GM18508 (cell line): ENCODE results near the gene LSG1.

Experiments
- ATAC-seq: cut with Tn5 transposase; IDR thresholded peaks from one replicate; pipeline ENCODE4 v1.9.1; 2021; ENCODE audit warnings: moderate number of reproducible peaks; ENCODE audit not compliant: insufficient read depth, unreplicated experiment

Gene LSG1

DNA sequence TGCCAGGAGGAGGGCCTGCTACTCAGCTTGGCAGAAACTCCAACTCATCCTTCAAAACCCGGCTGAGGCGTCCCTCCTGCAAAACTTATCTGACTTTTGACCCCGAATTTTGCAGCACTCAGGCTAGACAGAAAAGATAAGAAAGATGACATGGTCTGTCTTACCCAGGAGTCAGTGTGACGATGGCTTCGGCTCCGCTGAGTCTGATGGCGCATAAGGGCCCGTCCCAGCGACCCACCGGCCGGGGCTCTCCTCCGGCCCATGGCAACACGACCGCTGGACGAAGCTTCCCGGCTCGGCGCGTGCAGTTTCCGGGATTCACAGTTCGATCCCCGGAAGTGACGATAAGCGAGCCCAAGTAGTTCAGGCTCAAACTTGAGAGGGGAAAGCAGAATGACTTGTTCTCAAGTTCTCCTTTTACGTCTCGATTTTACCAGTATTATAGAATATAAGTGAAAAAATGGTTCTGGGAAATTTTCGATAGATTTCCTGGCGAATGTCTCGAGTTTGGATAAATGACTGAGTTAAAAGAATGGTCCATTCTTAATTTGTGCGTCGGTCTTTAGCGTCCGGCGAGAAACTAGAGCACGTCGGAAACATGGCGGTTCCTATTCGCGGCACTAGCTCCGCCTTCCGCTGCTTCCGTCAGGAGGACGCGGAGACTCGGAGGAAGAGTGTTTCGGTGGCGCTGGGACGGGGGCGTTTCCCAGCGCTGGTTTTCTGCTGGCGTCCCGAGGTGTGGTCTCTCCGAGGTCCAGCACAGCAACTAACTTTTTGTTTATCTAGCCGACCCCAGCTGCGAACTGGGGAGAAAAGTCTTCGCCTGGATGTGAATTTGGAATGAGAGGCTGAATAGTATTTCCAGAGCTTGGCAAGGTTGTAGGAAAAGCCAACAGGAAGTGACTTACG lies at the start of gene LSG1:
Gene LSG1 (minus strand): TSS at position 292 of the 909 bp plus-strand sequence. CDS start 29 bp downstream, at position 263.
- ATAC-seq: peak; percentile 68

DNA sequence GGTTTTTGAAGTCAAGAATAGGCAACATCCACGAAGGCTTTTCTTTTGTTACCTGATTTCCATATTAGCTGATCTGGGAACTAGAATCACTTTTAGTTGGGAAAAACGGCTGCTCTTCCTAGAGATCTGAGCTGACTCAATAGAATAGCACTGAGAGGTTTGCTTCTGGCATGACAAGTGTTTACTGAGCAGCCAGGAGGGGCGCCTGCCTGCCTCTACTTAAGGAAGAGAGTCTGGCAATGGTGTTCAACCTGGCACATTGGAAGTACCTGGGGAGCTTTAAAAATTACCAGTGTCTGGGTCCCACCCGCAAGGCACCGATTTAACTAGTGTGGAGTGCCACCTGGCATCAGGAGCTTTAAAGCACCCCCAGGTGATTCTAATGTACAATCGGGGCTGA lies 48.1 kb upstream of the LSG1 start:
- ATAC-seq: no peak

DNA sequence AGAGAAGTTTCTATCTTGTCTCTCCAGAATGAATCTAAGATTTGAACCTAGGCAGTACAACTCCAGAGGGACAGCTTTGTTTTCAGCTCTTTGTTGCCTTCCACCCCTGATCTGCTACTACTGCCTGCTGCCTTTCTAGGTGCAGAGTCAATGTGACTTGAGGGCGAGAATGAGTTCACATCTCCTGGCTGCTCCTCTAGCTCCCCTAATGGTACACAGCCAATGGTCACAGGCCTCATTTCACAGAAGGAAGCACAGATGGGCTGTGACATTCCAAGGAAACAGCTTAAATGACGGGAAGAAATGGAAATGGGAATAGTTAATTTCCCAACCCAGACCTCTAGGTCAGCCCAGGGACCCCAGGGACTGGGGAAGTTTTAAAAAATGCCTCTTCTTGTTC lies 46.1 kb upstream of the LSG1 start:
- no peak for ATAC-seq

DNA sequence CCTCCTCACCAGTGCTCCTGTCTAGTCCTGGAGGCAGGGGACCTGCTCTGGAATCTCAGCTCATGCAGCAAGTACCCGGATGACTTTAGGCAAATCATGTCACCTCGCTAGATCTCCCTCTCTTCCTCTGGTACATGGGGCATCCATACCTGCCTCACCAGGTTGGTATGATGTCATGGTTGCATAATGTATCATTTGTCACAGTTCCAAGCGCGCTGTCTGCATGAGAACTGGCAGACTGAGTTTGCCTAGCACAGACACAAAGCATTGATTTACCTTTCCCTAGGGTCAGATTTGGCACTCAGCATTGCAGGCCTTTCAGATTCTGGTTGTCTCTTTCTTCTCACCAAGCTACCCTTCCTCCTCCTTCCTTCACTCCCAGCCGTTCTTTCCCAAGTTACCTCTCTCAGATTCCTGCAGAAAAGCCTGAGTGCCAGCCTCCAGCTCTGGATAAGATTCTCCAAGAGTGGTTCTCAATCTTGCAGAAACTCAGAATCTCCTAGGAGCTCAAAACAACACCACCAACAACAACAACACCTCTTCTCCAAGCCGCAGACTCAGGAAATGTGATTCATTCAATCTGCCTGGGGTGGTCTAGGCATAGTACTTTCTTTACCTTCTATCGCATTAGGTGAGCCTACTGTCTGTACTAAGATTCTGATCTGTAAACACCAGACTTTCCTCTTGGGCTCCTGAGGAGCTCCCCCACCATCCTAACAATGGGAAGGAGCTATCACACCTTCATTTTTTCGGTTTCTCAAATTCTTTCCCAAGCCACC lies 43.2 kb upstream of the LSG1 start:
- ATAC-seq: no peak

DNA sequence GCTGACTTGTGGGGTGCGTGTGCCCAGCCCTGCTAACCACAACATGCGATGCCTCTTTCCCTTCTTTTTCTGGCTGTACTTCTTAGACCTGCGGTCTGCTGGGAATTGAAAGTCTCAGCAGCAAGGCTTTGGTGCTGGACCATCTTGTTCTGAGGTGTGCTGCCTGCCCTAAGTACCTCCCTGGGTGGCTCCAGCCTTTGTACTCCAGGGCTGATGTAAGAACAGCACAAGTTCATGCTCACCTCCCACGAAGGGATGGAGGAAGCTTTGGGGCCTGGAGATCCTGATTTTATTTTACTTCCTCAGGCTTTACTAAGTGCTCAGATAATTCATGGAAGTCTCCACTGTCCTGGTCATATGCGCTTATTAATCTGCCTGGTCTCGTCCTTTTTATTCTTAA lies 42.6 kb upstream of the LSG1 start:
- ATAC-seq: no peak

DNA sequence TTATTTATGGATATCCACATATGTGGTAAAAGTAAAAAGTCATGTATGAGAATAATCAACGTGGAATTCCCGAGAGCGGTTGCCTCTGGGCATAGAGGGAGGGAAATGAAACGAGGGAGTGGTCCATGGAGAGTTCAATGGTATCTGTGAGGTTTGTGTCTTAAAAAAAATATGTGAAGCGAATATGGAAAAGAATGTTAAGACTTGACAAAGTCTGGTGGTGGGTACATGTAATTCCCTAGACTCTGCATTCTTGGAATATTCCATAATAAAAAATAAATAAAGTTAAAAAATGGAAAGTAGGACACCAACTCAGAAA lies 42.1 kb upstream of the LSG1 start:
- no peak for ATAC-seq

DNA sequence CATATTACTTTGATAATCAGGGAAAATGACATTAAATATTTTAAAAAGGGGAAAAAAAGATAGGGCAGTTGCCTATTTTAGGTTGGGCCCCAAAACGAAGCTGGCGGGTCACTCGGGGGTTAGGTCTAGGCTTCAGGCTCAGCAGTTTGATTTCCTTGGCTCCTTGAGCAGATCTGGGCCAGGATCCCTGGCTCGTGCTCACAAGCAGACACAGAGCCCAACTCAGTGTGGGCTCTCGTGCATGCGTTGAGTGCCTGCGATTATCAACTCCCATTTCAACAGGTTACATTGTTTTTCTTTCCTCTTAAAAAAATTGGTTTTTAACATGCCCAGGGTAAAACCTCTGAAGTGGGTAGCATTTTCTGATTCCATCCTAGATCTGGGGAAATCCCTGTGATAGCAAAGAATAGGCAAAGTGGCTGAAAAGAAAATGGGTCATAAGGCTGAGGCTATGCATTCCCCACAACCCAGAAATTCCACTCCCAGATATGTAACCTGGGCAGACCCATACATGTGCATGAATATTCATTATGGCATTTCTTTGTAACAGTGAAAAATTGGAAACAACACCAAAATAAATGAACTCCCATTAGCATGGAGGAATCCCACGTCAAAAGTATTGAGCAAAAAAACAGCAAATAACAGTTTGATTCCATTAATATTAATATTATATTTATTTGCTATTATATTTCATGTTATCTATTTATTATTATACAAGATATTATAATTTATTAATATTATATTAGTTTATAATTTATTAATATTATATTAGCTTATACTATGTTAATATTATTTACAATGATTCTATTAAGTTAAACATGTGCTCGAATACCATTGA lies 41.5 kb upstream of the LSG1 start:
- ATAC-seq: no peak

DNA sequence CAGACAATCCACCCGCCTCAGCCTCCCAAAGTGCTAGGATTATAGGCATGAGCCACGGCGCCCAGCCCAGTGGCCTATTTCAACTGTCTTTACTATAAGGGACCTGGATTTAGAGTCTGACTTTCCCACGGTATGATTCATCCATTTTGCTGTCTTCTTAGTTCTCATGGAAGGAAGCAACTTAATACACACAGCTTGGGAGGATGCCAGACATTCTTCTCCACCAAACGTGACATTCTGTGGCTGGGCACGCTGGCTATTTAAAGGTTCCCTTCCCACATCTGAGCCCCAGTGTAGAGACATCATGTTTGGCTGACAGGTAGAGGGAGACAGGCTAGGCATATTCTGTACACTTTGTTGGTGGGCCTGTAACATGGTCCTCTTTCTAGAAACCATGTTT lies 39.9 kb upstream of the LSG1 start:
- no peak for ATAC-seq

DNA sequence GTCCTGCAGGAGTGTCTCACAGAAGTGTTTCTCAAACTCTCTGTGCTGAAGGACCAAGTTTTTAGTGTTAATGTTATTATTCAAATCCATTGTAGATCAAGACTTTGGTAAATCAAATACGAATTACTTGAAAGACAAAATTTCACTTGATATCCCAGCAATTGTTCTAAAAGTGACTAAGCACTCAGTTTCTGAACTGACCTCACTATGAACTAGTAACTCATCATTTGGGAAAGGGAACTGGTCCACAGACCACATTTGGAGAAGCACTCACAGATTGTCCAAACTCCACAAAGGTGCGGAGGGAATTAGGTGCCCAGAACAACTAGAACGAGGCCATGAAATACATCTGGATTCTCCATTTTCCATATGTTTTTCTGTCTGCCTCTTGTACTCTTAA lies 39.3 kb upstream of the LSG1 start:
- ATAC-seq: no peak

DNA sequence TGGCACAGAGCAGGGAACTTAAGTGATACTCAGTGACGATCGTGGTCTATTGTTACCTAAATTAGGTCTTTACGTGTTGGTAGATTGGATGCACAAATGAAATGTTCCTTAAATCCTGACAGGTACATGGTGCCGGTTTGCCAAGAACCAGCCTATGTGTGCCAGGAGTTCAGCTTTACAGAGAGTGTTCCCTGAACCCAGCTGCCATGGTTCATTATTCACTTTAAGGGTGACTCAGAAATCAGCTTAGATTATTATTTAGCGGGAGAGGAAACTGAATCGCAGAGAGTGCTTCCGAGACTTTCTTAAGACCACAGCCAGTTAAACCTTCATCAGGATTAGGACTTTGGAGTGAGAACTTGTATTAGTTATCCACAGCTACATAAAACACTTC lies 35.2 kb upstream of the LSG1 start:
- ATAC-seq: no peak

DNA sequence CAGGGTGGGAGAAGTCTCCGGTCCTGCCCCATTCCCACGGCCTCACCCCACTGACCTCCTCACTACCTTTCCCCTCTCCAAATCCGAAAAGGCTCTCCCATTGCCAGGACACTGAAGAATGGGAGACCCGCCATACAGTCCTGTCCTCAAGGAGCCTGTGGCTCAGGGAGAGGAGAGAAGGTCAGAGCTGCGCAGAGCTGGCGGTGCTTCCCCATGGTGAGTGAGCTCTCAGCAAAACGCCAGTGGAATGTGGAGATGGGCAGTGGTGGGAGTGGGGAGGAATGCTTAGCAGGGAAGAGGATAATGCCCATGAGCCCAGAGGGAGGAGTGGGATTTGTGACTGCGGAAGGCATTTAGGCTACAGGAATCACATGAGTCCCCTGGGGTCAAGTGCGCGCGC lies 33.8 kb upstream of the LSG1 start:
- ATAC-seq: no peak

DNA sequence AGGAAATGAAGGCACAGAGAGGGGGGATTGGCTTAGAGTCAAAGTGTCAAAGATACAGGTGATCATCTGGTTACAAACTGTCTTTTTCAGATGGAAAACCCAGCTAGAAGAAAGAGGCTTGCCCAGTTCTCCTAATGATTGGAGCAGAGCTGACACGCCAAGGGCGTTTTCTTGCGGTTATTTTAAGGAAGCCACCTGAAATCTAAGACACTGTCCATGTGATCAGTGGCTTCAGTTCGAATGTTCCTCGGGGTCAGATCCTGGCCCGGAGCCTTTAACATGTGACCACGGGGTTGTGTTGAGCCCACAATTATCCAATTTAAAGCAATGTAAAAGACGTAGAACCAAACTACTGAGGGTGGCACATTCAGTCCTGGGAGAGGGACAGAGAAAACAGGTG lies 33.2 kb upstream of the LSG1 start:
- no peak for ATAC-seq

DNA sequence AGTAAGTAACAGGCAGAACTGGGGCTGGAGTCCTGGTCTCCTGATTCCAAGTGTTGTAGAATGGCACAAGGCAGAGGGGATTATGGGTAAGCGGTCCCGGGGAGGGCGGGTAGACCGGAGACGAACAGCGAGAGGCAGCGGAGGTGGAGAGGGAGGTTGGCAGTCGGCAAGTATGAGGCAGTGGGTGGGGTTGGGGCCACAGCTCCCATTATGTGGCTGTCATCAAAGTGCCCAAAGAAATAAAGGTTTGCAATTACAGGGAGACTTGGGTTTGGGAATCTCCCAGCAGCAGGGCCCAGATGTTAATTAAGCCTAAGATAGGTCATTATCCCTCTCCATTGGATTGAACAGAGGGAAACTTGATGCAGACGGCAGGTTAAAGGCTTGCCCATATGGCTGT lies 30.6 kb upstream of the LSG1 start:
- no peak for ATAC-seq

DNA sequence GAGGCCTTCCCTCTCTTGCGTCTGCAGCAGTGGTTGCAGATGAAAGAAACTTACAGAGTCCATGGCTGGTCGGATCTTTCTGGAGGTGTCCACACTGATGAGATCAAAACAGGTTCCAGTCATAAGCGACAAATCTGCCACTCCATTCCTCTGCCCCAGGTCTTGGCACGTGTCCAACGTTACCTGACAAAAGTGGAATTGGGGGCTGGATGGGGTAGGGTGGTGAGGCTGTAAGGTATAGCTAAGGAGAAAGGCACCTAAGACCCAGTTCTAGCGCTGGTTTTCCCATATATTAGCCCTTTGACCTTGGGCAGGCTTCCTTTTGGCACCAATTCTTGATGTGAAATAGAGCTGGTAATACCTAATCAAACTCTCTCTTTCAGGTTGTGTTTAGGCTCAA lies 24.7 kb upstream of the LSG1 start:
- ATAC-seq: no peak

DNA sequence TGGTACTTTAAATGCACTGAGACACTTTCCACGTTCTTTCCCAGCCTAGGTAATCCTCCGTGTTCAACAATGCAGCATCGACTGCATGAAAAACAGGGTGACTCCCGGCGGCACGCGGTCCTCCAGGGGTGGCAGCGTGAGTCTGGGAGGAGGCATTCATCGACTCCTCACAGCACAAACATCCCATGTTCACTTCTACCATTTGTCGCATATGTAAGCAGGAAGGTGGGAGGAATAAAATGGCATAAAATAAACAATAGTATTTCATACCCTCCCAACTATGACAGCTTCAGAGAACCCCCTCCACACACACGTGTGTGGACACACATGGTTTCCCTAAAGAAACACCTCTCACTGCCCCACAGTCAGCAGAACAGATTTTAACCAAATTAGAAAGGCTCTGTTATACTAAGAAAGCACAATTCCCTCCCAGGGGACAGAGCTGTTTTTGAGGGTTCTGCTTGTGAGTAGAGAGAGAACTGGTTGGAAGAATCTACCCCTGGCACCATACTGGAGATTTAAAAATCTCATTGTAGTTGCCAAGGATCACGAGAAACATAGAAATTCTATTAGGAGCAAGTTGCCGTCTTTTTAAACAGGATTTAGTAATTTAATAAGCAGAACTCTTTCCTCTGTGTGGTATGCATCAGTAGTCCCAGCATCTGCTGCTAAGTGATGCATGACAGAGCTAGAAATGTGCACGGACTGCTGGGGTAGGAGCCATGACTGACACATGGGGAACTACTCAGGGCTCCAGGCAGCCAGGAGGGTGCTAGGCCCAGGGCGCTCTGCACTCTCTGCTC lies 19.7 kb upstream of the LSG1 start:
- peak; percentile 71 for ATAC-seq

DNA sequence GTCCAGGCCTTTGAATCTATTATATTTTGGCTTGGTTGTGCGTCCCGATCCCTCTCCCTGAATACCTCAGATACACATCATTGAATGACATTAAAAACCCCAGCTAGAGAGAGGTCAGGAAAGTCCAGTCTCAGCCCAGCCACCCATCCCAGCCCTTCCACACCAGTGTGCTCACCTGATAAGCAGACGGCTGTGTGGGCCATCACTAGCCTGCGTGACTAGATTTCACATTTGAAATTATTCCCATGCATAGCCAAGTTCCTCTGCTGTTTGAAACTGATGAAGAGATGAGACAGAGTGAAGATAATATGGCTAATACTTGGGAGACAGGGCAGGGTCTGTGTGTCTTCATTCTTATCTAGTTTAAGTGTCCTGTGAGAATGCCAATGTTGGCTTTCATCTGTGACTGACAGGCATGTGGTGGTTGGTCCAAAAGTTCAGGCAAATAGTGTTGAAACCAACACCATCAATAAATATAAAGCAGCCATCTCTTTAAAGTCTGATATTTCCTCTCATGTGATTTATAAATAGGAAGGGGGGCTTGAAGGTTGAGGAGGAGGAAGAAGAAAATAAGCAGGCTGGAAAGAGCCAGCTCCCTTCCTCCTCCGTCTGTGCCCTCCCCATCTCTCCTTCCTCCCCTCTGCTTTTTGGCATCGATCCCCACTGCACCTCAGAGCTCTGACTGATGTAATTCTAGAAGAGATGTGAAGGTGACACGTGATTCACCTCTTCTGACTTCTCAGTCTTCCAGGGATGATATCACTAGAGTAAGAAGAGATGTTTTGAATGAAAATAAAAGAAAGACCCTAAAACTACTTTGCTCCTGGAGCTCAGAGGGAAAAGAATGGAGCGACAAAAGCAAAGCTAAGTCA lies 18.7 kb upstream of the LSG1 start:
- no peak for ATAC-seq

DNA sequence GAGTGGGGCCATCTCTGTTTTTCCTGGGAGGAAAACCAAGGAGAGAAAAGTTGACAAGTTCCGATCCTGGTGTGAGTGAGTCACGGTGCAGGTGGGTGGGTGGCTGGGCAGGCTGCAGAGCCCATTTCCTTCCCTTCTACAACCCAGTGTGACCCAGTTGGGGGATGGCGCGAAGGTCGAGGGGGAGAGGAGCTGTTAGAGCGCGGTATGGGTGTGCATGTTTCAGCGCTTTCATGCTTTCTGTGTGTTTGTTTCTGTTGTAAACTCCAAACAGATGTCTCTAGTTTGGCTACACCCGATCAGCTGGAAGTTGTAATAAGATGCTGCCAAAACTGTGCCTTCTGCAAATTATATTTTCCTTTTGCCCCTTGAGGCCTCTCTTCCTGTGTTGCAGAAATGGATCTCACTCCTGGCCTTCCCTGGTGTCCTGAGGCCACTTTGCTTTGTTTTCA lies 17.5 kb upstream of the LSG1 start:
- ATAC-seq: no peak

DNA sequence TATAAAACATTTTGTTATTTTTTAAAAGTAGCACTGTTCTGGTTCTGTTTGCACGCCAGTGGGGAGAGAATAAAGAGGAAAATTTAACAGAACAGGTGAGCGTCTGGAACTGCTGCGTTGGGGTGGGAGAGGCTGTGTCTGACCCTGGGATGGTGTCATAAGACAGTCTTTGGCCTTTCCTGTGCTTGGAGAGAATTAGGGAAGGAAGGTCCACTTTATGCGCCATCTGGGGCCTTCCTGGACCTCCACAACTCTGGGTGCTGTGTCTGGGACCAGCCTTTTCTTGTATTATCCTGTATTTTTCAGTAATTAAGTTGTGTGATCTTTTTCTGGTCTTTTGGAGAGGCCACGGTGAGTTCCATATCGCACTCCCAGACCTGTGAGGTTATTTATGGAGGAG lies 17.0 kb upstream of the LSG1 start:
- ATAC-seq: no peak

DNA sequence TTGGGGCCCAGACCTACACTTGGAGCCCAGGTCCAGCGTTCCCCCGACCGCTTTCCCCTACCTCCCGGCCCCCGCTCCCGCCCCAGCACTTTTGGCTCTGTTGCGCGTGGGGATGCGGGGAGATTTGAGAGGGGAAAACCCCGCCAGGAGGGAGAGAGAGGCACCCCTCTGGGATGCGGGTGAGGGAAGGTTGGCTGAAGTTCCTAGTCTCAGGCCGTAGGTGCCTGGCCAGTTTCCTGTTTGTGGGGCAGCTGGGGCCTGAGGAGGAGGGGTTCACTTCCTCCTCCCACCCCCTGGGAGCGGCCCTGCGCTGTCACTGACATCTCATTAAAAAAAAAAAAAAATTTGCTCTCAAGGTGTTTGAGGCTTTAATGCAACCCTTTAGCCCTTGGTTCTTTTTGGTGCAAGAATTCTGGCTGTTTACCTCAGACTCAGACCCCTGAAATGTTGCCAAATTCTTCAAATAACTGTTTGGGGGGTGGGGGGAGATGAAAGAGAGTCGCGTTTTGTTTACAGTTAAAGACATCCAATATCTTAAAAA lies 16.3 kb upstream of the LSG1 start:
- no peak for ATAC-seq
